ENCODE data around the gene IRF4.

IRF4 gene

GRCh38 chr6:398558-399078 is 7.1 kb downstream of the IRF4 start:
- DNase-seq (ENCODE audit: low read depth) = no peak

- DNase-seq (ENCODE audit: low read depth) = no peak
These were observed 8.4 kb downstream of the IRF4 start for GRCh38 chr6:399785-400534.

DNA sequence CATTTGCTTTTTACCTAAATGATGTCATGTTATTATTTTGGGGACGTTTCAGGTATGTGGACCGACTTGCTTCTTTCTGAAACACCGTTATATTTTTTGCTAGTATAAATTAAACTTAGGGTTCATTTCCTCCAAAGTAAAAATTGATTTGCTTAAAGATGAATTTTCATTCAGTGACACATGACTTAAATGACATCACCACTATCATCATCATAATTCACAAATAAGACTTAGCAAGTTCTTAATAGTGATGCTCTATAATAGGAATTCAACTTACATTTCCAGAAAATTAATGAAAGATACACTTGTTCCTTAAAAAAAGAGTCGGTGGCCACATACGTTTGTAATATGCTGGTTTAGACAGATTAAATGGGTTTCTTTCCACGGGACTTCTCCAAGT is 9.3 kb downstream of the IRF4 start:
- DNase-seq (ENCODE audit: low read depth) = no peak

GRCh38 chr6:401239-401993 is 9.9 kb downstream of the IRF4 start:
- DNase-seq (ENCODE audit: low read depth) = no peak

GRCh38 chr6:401994-402640 is 10.6 kb downstream of the IRF4 start:
- DNase-seq (ENCODE audit: low read depth) = no peak

DNA sequence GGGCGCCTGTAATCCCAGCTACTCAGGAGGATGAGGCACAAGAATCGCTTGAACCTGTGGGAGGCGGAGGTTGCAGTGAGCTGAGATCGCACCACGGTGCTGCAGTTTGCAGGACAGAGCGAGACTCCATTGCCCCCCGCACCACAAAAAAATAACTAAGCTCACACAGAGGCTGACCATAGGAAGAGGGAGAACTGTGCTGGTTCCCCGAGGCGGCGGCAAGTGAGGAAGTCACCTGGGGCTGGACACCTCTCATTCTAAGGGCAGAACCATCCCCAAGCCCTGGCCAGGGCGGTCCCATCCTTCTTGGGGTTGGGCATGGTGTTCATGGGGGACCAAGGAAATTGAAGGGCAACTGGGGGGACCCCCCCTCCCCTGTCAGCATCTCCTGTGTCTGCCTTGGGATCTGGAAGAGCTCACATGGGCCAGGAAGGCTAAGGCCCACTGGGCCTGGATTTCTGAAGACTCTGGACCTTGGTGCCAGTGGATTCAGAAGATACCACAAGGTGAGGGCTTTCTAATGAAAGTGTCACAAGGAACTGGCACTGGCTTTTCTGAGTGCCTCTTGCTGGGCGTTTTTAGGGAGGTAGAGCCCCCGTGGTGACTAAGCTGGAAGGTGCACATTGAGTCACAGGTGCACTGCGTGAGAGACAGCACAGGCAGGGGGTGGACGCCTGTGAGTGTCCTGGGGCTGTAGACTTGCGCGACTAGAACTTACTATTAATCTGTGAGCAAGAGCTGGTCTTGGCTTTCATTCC is 11.5 kb downstream of the IRF4 start:
- peak; percentile 68 for DNase-seq (ENCODE audit: low read depth)

- DNase-seq (ENCODE audit: low read depth) = peak; percentile 61
These were observed 12.4 kb downstream of the IRF4 start for GRCh38 chr6:403659-404655.

- DNase-seq (ENCODE audit: low read depth) = no peak
These were observed 13.3 kb downstream of the IRF4 start for GRCh38 chr6:404685-405423.

- no peak for DNase-seq (ENCODE audit: low read depth)
These were observed 16.6 kb downstream of the IRF4 start for GRCh38 chr6:408148-408547.

GRCh38 chr6:408599-409102 is 17.1 kb downstream of the IRF4 start:
- no peak for DNase-seq (ENCODE audit: low read depth)

DNA sequence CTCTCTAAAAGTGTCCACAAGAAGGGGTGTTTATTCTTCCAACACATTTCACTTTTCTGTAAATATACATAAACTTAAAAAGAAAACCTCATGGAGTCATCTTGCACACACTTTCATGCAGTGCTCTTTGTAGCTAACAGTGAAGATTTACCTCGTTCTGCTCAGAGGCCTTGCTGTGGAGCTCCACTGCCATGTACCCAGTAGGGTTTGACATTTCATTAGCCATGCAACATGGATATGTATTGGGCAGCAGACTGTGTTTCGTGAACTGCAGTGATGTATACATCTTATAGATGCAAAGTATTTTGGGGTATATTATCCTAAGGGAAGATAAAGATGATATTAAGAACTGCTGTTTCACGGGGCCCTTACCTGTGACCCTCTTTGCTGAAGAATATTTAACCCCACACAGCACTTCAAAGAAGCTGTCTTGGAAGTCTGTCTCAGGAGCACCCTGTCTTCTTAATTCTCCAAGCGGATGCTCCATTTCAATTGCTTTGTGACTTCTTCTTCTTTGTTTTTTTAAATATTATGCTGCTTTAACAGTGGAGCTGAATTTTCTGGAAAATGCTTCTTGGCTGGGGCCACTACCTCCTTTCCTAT is 17.9 kb downstream of the IRF4 start:
- DNase-seq (ENCODE audit: low read depth) = no peak

GRCh38 chr6:410555-411395 is 19.2 kb downstream of the IRF4 start:
- no peak for DNase-seq (ENCODE audit: low read depth)

- DNase-seq (ENCODE audit: low read depth) = no peak
These were observed 20.0 kb downstream of the IRF4 start for GRCh38 chr6:411402-412145.

DNA sequence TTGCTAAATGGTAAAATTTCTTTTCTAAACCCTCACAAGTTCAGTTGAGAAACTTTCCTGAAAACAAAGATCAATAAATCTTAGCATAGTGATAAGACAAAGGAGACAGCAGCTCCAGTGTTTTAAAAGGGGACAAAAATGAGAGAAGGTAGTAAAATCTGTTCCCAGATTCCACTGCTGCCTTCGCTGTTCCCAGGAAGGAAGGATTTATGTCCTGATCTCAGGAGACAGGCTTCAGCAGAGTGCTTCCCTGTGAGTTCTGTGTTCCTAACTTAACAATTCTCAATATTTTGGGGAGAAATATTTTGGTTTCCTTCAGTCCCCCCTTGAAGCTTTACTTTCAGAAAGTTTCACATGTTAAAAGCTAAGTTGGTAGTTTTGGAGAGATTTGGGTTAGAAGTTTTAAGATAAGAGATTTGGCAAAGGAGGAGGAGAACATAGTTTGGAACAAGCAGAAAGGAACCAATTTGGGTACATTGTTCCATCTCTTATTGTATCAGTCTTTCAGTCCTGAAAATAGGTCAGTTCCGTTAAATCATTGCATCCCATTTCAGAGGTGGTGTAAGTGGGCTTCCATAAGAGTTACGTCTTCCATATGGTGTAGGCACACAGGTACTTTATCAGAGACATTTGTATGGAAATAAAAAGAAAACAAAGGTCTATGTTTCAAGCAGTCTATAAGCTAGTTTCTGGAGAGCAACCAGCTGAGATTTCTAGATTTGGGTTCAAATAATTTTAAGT is 20.8 kb downstream of the IRF4 start:
- DNase-seq (ENCODE audit: low read depth) = no peak

- DNase-seq (ENCODE audit: low read depth) = no peak
These were observed 22.9 kb downstream of the IRF4 start for GRCh38 chr6:414447-414846.

GRCh38 chr6:415087-415486 is 23.5 kb downstream of the IRF4 start:
- DNase-seq (ENCODE audit: low read depth) = no peak

- no peak for DNase-seq (ENCODE audit: low read depth)
These were observed 29.7 kb downstream of the IRF4 start for GRCh38 chr6:421211-421610.

All from activated T-cell treated with anti-CD3 and anti-CD28 coated beads for 48 hours (primary cell).